Prostate gland (tissue), 2 donors: ENCODE data around the gene CTDNEP1. TPM values are rescaled to one million over a fixed set of nuclear protein-coding genes. Genes with fewer than 3 reads are reported as not detected.

ENCODE experiments used
- DNase-seq: peaks from one replicate; pipeline ENCODE4 v3.0.0-alpha.2; 2019; ENCODE audit warnings: low spot score
- H3K27ac ChIP-seq, 2 donors: fragments of 200-600 bp; sonication (generic); 2 replicates each; pipeline ENCODE4 v1.5.1; 2017 to 2019
- H3K27me3 ChIP-seq: fragments of 200-600 bp; sonication (generic); replicated peaks from 2 replicates; pipeline ENCODE4 v1.5.1; 2019; ENCODE audit not compliant: insufficient read depth
- H3K36me3 ChIP-seq, 2 donors: fragments of 200-600 bp; sonication (generic); 1 replicate in 1 of 2; 2 replicates in 1 of 2; pipeline versions ENCODE4 v1.5.1 to v1.8.1; 2017 to 2019
- H3K4me1 ChIP-seq: fragments of 200-600 bp; sonication (generic); replicated peaks from 2 replicates; pipeline ENCODE4 v1.5.1; 2019
- H3K4me3 ChIP-seq, 2 donors: fragments of 200-600 bp; sonication (generic); 2 replicates each; pipeline ENCODE4 v1.5.1; 2017 to 2019
- H3K9me3 ChIP-seq: fragments of 200-600 bp; sonication (generic); 2 replicates; pipeline ENCODE4 v1.5.1; 2017
- POLR2A ChIP-seq: fragments of 450-650 bp; IDR thresholded peaks from one replicate; pipeline ENCODE4 v1.6.1; 2016; ENCODE audit warnings: antibody characterized with exemption, mild to moderate bottlenecking
- POLR2AphosphoS5 ChIP-seq: sonication (generic); formaldehyde crosslinking; IDR thresholded peaks from one replicate; pipeline ENCODE4 v1.6.1; 2017; ENCODE audit warnings: antibody characterized with exemption
- WGBS: methylation state at CpG from one replicate; pipeline ENCODE4 v1.1.5; 2018; 5-methylcytosine and 5-hydroxymethylcytosine counted together
- intact Hi-C: fragments of 100-400 bp; cut with DNase I; formaldehyde crosslinking; loops from one replicate; pipeline ENCODE4 v1.14.2; 2022
- total RNA-seq, 2 donors: library from RNA; depleted of rRNA; stranded (reverse); fragments of >200 nt; gene quantifications; one replicate each; pipeline ENCODE4 v1.1.0, GENCODE V29; 2016
- TF ChIP-seq, protein P1 (sequence below), 4 experiments: fragments of 200-600 bp in 2 of 4; fragments of 450-650 bp in 2 of 4; sonication (generic) in 2 of 4; IDR thresholded peaks; 1 replicate in 3 of 4; 2 replicates in 1 of 4; pipeline ENCODE4 v1.5.1; 2016 to 2019; ENCODE audit warnings: antibody characterized with exemption in 4 of 4, mild to moderate bottlenecking in 2 of 4, moderate library complexity in 2 of 4

CTDNEP1 gene
- total RNA-seq, 2 donors from 2014 or later: 61.2 to 107 TPM

- TF ChIP-seq POLR2A (no peak), POLR2AphosphoS5 (no peak)
- TF ChIP-seq, protein P1, sequence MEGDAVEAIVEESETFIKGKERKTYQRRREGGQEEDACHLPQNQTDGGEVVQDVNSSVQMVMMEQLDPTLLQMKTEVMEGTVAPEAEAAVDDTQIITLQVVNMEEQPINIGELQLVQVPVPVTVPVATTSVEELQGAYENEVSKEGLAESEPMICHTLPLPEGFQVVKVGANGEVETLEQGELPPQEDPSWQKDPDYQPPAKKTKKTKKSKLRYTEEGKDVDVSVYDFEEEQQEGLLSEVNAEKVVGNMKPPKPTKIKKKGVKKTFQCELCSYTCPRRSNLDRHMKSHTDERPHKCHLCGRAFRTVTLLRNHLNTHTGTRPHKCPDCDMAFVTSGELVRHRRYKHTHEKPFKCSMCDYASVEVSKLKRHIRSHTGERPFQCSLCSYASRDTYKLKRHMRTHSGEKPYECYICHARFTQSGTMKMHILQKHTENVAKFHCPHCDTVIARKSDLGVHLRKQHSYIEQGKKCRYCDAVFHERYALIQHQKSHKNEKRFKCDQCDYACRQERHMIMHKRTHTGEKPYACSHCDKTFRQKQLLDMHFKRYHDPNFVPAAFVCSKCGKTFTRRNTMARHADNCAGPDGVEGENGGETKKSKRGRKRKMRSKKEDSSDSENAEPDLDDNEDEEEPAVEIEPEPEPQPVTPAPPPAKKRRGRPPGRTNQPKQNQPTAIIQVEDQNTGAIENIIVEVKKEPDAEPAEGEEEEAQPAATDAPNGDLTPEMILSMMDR (IDR thresholded peaks at IDR 0.05): no peak
- no peak for DNase-seq
- Histone ChIP-seq H3K27me3 (no peaks in the 10 kb centered on the region), H3K36me3 (no peaks in the 10 kb centered on the region), H3K27ac (no peak overlapping the region), H3K4me3 (no peak overlapping the region), H3K9me3 (no peaks in the 10 kb centered on the region), H3K4me1 (no peaks in the 10 kb centered on the region)
- intact Hi-C loops: no loop called here
- WGBS: 42% methylated on average over 35 of the region's 37 CpGs
Observed at GRCh38 chr17:7211491-7212273, 39.9 kb downstream of the CTDNEP1 start.

DNA sequence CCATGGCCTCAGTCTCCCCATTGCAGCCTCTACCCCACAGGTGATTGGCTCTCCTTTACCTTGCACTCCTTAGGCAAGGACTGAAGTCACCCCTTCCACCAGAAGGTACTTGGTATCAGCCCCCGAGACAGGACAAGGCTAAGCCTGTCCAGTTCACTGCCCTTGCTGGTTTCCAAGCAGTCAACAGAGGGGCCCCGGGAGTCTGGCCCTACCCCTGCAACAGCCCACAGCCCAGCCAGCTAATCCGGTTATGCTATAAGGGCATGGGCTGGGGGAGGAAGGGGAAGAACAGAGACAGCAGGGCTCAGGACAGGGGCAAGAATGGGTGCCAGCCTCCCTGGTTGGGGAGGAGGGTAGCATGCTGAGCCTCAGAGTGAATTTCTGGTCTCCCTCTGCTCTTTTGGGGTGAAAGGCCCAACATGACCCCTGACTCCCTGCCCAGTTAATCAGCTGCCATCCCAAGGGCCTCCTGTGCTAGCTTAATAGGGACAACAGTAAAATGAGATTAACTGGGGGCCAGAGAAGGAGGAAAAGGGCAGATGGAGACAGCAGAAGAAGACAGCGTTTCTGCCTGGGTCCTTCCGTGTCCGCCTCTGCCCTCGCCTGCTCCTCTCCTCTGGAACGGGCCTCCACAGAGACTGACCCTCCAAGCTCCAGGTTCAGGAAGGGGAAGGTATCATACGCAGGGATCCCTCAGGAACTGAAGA, 42.6 kb downstream of the CTDNEP1 start:
- H3K27ac ChIP-seq: no peak overlapping the region
- H3K36me3 ChIP-seq: no peaks in the 10 kb centered on the region
- WGBS: 86% methylated on average over 9 of the region's 9 CpGs
- no peaks in the 10 kb centered on the region for H3K9me3 ChIP-seq
- no peak overlapping the region for H3K4me3 ChIP-seq
- no peak for DNase-seq
- no peaks in the 10 kb centered on the region for H3K4me1 ChIP-seq
- TF ChIP-seq, protein P1 (IDR thresholded peaks at IDR 0.05): no peak
- TF ChIP-seq POLR2AphosphoS5 (no peak), POLR2A (no peak)
- H3K27me3 ChIP-seq: no peaks in the 10 kb centered on the region
- intact Hi-C loops: no loop called here

DNA sequence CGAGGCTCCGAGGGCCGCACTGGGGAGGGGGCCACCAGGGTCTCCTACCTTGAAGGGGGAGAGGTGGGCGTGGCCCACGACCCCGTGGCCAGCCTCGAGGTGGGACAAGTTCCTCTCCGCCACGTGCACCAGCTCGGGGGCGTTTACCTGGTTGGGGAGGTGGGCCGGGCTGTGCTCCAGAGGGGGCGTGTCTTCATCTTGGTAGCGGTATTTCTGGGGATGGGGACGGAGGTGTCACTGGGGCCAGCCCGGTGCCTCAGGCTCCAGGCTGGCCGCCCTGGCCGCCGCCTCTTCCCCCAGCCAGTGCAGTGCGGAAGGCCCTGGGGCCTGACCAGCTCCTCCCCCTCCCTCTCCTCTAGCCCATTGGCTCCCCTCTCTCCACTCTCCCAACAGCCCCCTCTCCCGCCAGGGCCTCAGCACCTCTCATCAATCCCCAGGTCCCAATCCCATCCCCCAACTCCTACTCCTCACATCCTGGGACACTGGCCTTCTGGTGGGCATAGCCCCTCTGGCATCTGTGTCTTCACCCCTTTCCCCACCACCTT, 43.4 kb downstream of the CTDNEP1 start:
- no peaks in the 10 kb centered on the region for H3K9me3 ChIP-seq
- H3K4me1 ChIP-seq: no peaks in the 10 kb centered on the region
- WGBS: 54% methylated on average over 17 of the region's 21 CpGs
- TF ChIP-seq POLR2A (no peak), POLR2AphosphoS5 (no peak)
- TF ChIP-seq, protein P1 (IDR thresholded peaks at IDR 0.05): no peak
- no peaks in the 10 kb centered on the region for H3K36me3 ChIP-seq
- no peak for DNase-seq
- intact Hi-C loops: no loop called here
- no peak overlapping the region for H3K27ac ChIP-seq
- no peaks in the 10 kb centered on the region for H3K27me3 ChIP-seq
- H3K4me3 ChIP-seq: no peak overlapping the region

GRCh38 chr17:7207120-7208001, 44.2 kb downstream of the CTDNEP1 start:
- no peak for DNase-seq
- Histone ChIP-seq H3K27ac (no peak overlapping the region), H3K9me3 (no peaks in the 10 kb centered on the region), H3K36me3 (no peaks in the 10 kb centered on the region), H3K27me3 (no peaks in the 10 kb centered on the region), H3K4me3 (no peak overlapping the region), H3K4me1 (no peaks in the 10 kb centered on the region)
- WGBS: 80% methylated on average over 22 of the region's 24 CpGs
- TF ChIP-seq POLR2AphosphoS5 (no peak), POLR2A (no peak)
- TF ChIP-seq, protein P1 (IDR thresholded peaks at IDR 0.05): no peak
- intact Hi-C loops: no loop called here
